ENCODE results near the gene SMC5.

GRCh38 chr9:70403618-70404025 is 144.8 kb downstream of the SMC5 start:
- no peak for TF ChIP-seq CTCF (IDR thresholded peaks at IDR 0.05)
- TF ChIP-seq POLR2A (IDR thresholded peaks at IDR 0.05): no peak

Data from sigmoid colon (tissue), 3 donors.